BLaER1 (cell line): ENCODE results near the gene CCDC17.

Experiments used
- H3K27ac ChIP-seq: shearing (Covaris generic); formaldehyde crosslinking; 2 replicates; pipeline ENCODE4 v1.8.1; 2022
- H3K27me3 ChIP-seq: shearing (Covaris generic); formaldehyde crosslinking; 2 replicates; pipeline ENCODE4 v1.8.1; 2022
- H3K36me3 ChIP-seq: shearing (Covaris generic); formaldehyde crosslinking; 2 replicates; pipeline ENCODE4 v1.8.1; 2022
- H3K4me1 ChIP-seq: shearing (Covaris generic); formaldehyde crosslinking; 2 replicates; pipeline ENCODE4 v1.8.1; 2022
- H3K4me2 ChIP-seq: shearing (Covaris generic); formaldehyde crosslinking; 2 replicates; pipeline ENCODE4 v1.8.1; 2022
- H3K4me3 ChIP-seq: shearing (Covaris generic); formaldehyde crosslinking; 2 replicates; pipeline ENCODE4 v1.8.1; 2022
- H3K9ac ChIP-seq: shearing (Covaris generic); formaldehyde crosslinking; 2 replicates; pipeline ENCODE4 v1.8.1; 2022
- H3K9me3 ChIP-seq: shearing (Covaris generic); formaldehyde crosslinking; 2 replicates; pipeline ENCODE4 v1.8.1; 2022
- H4K20me1 ChIP-seq: shearing (Covaris generic); formaldehyde crosslinking; 2 replicates; pipeline ENCODE4 v1.8.1; 2022
- Cebpa-rat ChIP-seq: shearing (Covaris generic); IDR thresholded peaks from 2 replicates; pipeline ENCODE4 v1.8.1; 2022

The CCDC17 gene

DNA sequence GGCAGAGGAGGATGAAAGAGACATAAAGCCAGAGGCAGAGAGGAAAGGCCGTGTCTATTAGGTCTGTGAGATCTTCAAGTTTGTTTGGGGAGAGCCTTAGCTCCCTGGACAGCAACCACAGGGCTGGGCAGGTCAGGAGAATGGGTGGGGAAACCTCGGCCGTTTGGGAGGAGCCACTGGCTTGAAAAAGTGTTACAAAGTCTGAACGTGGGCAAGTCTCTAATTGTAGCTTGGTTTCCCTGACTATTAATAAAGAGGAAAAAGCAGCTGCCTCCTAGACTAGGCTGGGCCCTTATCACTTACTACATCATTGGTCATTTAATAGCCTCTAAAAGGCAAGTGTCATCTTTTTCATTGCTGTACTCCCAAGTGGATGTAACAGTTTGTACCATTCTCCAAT lies at the start of gene CCDC17:
TSS of gene CCDC17 (minus strand) at position 83 of the 400 bp plus-strand sequence. CDS start 145 bp downstream, outside the sequence.
- peaks cover 89% of the 10 kb centered on the region for H3K36me3 ChIP-seq
- no peak within 1 kb of the TSS for H3K9ac ChIP-seq
- H3K27ac ChIP-seq, result no peak within 1 kb of the TSS
- peaks cover 36% of the 10 kb centered on the region; the same call in 1 of the 2 replicates for H4K20me1 ChIP-seq
- no peak within 1 kb of the TSS for H3K4me3 ChIP-seq
- no peaks in the 10 kb centered on the region for H3K4me1 ChIP-seq
- H3K9me3 ChIP-seq, result no peaks in the 10 kb centered on the region
- no peak within 1 kb of the TSS for H3K4me2 ChIP-seq
- no peak for TF ChIP-seq Cebpa-rat
- H3K27me3 ChIP-seq, result no peaks in the 10 kb centered on the region

DNA sequence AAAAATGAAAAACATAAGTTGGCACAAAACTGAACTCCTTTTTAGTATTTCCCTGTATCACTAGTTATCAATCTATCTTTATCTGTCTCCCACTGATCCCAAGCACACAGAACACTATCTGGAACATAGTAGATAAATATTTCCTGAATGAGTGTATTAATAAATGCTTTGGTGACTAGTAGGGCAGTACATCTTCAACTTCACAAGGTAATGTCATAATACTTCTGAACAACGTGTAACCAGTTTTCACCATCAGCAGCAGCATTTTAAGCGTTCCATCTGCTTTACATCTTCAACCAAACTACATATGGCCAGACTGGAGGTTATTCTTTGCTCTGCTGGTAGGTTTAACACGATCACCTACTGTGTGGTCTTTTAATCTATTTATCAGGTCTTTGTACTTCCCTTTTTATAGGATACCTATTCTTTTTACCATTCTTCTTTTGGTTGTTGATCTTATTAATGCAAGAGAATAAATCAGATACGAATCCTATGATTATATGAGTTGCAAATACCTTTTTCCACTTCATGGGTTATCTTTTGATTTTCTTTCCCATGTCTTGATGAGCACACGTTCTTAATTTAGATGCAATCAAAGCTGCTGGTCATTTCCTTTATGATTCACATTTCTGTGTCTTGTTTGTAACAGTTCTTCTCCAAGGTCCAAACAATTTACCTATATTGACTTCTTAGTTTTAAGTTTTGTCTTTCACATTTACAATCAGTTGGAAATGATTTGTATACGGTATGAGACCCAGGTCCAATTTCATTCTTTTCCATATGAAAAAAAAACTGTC lies 46.2 kb upstream of the CCDC17 start:
- Histone ChIP-seq H3K9ac (no peak overlapping the region), H3K9me3 (no peaks in the 10 kb centered on the region), H3K4me1 (0 out of 2 replicates have a peak, but pooled peaks cover 6% of the 10 kb centered on the region), H4K20me1 (peaks cover 100% of the 10 kb centered on the region), H3K27ac (no peak overlapping the region), H3K27me3 (no peaks in the 10 kb centered on the region), H3K4me2 (no peak overlapping the region), H3K4me3 (no peak overlapping the region), H3K36me3 (peaks cover 75% of the 10 kb centered on the region)
- no peak for TF ChIP-seq Cebpa-rat

DNA sequence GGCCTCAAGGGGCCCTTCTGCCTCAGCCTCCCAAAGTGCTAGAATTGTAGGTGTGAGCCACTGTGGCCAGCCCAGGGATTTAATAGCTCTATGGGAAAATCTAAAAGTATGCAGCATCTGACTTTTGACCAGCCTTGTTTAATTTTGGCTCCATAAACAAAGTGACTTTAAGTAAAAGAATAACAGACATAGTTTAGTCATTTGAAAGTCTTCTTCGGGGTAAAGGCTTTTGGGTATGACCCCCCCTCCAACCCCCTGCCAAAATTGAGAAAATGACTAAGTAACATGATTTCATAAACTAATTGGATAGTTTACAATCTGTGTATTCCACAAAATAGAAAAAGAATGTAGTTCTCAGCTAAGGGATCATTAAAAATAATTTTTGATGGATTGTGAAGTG lies 45.5 kb upstream of the CCDC17 start:
- Histone ChIP-seq H3K4me2 (no peak overlapping the region), H3K27me3 (no peaks in the 10 kb centered on the region), H3K27ac (no peak overlapping the region), H3K4me3 (no peak overlapping the region), H3K4me1 (0 out of 2 replicates have a peak, but pooled peaks cover 6% of the 10 kb centered on the region), H3K9ac (no peak overlapping the region), H3K36me3 (peaks cover 75% of the 10 kb centered on the region), H4K20me1 (peaks cover 100% of the 10 kb centered on the region), H3K9me3 (no peaks in the 10 kb centered on the region)
- no peak for TF ChIP-seq Cebpa-rat

DNA sequence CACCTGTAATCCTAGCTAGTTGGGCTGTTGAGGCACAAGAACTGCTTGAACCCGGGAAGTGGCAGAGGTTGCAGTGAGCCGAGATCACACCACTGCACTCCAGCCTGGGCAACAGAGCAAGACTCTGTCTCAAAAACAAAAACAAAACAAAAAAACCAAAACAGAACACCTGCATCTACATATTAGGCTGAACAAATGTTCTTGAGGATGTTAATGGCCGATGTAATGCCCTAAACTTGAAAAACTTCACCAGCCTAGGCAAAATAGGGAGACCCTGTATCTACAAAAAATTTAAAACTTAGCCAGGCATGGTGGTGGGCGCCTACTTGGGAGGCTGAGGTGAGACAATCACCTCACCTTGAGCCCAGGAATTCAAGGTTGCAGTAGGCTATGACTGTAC lies 44.7 kb upstream of the CCDC17 start:
- no peaks in the 10 kb centered on the region for H3K9me3 ChIP-seq
- peaks cover 73% of the 10 kb centered on the region for H3K36me3 ChIP-seq
- H3K27me3 ChIP-seq, result no peaks in the 10 kb centered on the region
- 0 out of 2 replicates have a peak, but pooled peaks cover 6% of the 10 kb centered on the region for H3K4me1 ChIP-seq
- no peak overlapping the region for H3K4me3 ChIP-seq
- peaks cover 100% of the 10 kb centered on the region for H4K20me1 ChIP-seq
- H3K4me2 ChIP-seq, result no peak overlapping the region
- no peak for TF ChIP-seq Cebpa-rat
- H3K9ac ChIP-seq, result no peak overlapping the region
- no peak overlapping the region for H3K27ac ChIP-seq

DNA sequence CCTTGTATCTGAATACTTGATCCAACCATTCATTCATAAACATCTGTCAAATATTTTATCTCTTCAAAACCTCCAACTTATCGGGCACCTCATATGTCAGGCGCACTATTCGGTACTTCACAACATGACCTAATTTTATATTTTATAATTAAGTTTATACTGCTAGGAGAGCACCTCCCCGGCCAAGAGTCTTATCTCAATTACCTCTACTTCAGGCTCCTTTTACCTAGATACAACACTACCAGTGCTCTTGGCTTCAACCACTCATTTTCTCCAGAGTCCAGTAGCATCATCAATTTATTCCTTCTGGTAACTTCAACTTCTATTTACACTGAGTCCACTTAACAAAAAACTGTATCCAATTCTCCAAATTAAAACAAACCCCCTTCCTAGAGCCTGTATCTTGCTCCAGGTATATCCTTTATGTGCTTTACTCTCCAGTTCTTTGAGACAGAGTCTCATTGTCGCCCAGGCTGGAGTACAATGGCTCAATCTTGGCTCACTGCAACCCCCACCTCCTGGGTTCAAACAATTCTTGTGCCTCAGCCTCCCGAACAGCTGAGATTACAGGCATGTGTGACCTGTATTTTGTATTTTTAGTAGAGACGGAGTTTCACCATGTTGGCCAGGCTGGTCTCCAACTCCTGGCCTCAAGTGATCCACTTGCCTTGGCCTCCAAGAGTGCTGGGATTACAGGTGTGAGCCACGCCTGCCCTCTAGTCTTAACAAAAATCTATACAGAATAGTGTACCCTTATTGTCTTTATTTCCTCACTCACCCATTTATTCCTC lies 43.7 kb upstream of the CCDC17 start:
- Histone ChIP-seq H3K27me3 (no peaks in the 10 kb centered on the region), H3K4me3 (no peak overlapping the region), H3K4me1 (0 out of 2 replicates have a peak, but pooled peaks cover 6% of the 10 kb centered on the region), H3K36me3 (peaks cover 67% of the 10 kb centered on the region), H4K20me1 (peaks cover 100% of the 10 kb centered on the region), H3K9ac (no peak overlapping the region), H3K27ac (no peak overlapping the region), H3K4me2 (no peak overlapping the region), H3K9me3 (no peaks in the 10 kb centered on the region)
- TF ChIP-seq Cebpa-rat, result no peak

DNA sequence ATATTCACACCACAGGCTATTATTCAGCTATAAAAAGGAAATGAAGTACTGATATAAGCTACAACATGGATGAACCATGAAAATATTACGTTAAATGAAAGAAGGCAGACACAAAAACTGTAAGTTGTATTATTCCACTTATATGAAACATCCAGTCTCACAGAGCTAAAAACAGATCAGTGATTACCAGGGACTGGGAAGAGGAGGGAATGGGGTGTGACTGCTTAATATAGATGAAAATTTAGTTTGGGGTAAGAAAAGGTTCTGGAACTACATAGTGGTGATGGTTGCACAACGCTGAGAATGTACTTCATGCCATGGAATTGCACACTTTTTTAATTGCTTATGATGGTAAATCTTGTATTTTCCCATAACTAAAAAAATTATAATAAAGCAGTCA lies 43.0 kb upstream of the CCDC17 start:
- H3K4me2 ChIP-seq, result no peak overlapping the region
- no peaks in the 10 kb centered on the region for H3K27me3 ChIP-seq
- no peak overlapping the region for H3K4me3 ChIP-seq
- peaks cover 100% of the 10 kb centered on the region for H4K20me1 ChIP-seq
- H3K9me3 ChIP-seq, result no peaks in the 10 kb centered on the region
- peaks cover 68% of the 10 kb centered on the region for H3K36me3 ChIP-seq
- H3K27ac ChIP-seq, result no peak overlapping the region
- 0 out of 2 replicates have a peak, but pooled peaks cover 6% of the 10 kb centered on the region for H3K4me1 ChIP-seq
- H3K9ac ChIP-seq, result no peak overlapping the region
- no peak for TF ChIP-seq Cebpa-rat

DNA sequence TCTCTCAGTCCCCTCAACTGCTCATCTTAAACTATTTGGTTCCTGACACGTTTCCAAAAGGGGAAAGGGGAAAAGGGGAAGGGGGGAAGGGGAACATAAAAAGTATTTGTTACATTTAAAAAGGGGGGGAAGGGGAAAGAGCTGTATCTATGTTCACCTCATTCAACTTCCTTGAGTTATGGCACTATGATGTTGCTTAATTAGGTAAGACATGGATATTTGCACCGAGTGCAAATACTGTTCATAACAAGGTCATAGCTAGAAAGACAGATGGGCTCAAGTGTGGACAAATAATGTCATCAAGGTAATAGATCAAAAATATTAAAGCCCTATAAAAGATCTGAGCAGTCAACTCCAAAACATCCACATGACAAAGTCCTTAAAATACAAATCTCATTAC lies 36.5 kb upstream of the CCDC17 start:
- TF ChIP-seq Cebpa-rat, result no peak
- peaks cover 99% of the 10 kb centered on the region for H4K20me1 ChIP-seq

DNA sequence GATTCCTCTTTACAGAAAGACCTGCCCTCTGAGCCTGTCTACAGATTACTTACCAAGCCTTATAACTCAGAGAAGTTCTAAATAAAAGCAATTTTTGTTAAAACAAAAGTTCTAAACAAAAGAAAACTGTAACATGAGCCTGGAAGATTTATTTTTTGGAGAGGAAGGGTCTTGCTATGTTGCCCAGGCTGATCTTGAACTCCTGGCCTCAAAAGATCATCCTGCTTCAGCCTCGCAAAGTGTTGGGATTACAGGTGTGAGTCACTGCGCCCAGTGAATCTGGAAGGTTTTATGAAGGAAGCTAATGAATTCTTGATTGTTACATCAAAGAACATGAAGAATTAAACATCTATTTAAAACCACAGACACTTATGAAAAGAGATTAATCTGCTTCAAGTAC lies 35.4 kb upstream of the CCDC17 start:
- Histone ChIP-seq H3K9me3 (no peaks in the 10 kb centered on the region), H4K20me1 (peaks cover 91% of the 10 kb centered on the region), H3K27ac (no peak overlapping the region), H3K4me3 (no peak overlapping the region), H3K27me3 (no peaks in the 10 kb centered on the region), H3K9ac (no peak overlapping the region), H3K4me2 (no peak overlapping the region), H3K36me3 (peaks cover 88% of the 10 kb centered on the region), H3K4me1 (no peaks in the 10 kb centered on the region)
- TF ChIP-seq Cebpa-rat, result no peak

More for the DNA sequence above, 36.5 kb upstream of the CCDC17 start:
- Histone ChIP-seq H3K36me3 (peaks cover 88% of the 10 kb centered on the region), H3K4me2 (no peak overlapping the region), H3K27ac (no peak overlapping the region), H3K27me3 (no peaks in the 10 kb centered on the region), H3K4me1 (no peaks in the 10 kb centered on the region), H3K9me3 (no peaks in the 10 kb centered on the region), H3K9ac (no peak overlapping the region), H3K4me3 (no peak overlapping the region)

DNA sequence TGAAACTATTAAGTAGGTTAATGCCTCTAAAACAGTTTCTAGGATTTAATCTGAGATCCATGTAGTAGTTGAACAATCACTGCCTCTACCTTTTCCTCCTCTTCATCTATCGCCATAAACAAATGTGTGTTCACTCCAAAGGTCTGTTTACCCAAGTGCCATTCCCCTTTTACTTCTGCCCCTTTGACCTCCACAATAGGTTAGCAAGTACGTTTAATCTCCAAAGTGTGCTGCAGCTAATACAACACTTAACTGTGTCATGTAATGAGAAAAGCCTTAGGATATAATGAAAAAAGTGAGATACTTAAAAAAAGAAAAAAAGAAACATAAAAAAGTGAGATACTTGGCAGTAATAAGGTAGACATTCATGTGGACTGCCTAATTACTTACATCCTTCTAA lies 34.3 kb upstream of the CCDC17 start:
- H3K9ac ChIP-seq, result no peak overlapping the region
- no peak overlapping the region for H3K27ac ChIP-seq
- H3K4me2 ChIP-seq, result no peak overlapping the region
- peaks cover 94% of the 10 kb centered on the region for H3K36me3 ChIP-seq
- no peaks in the 10 kb centered on the region for H3K9me3 ChIP-seq
- H3K27me3 ChIP-seq, result no peaks in the 10 kb centered on the region
- no peaks in the 10 kb centered on the region for H3K4me1 ChIP-seq
- H3K4me3 ChIP-seq, result no peak overlapping the region
- peaks cover 88% of the 10 kb centered on the region for H4K20me1 ChIP-seq
- no peak for TF ChIP-seq Cebpa-rat
